Measurements from ENCODE around the gene NCKAP1. TPM values are rescaled to one million over a fixed set of nuclear protein-coding genes. Genes with fewer than 3 reads are reported as not detected.
"Not testable (repeated sequence)": the region's sequence is repeated elsewhere in the genome, so short reads cannot be mapped to it uniquely, and the experiment has no call there.

NCKAP1 gene
- total RNA-seq, 6 experiments from 2014 or later = 115 to 160 (median 146) TPM

DNA sequence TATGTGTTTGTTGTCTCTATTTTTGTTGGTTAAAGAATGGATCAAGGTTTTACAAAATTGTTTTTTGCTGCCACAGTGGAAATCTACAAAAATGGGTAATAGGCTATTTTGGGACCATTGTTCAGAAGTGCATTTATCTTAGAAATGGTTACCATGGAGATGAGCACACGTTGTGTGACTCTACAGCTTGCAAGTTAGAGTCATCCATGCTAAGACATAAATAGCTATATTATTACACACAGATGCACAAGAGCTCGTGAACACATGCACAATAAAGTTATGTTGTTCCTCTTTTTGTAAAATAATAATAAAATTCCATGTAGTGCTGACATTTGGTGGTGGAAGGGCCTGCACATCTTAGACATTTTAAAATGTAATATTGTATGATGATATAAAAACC is 24.8 kb upstream of the NCKAP1 start:
- H3K27me3 Mint-ChIP-seq (ENCODE audit: insufficient read depth) = peaks cover 1% of the 10 kb centered on the region; the same call in 1 of the 2 replicates
- no peaks in the 10 kb centered on the region for H3K36me3 Mint-ChIP-seq (ENCODE audit: low read depth)
- peak; percentile 85 for DNase-seq
- H3K4me3 Mint-ChIP-seq = 0 out of 2 replicates have a peak overlapping the region, but pooled peaks have one; percentile 25
- TF ChIP-seq, protein P1, sequence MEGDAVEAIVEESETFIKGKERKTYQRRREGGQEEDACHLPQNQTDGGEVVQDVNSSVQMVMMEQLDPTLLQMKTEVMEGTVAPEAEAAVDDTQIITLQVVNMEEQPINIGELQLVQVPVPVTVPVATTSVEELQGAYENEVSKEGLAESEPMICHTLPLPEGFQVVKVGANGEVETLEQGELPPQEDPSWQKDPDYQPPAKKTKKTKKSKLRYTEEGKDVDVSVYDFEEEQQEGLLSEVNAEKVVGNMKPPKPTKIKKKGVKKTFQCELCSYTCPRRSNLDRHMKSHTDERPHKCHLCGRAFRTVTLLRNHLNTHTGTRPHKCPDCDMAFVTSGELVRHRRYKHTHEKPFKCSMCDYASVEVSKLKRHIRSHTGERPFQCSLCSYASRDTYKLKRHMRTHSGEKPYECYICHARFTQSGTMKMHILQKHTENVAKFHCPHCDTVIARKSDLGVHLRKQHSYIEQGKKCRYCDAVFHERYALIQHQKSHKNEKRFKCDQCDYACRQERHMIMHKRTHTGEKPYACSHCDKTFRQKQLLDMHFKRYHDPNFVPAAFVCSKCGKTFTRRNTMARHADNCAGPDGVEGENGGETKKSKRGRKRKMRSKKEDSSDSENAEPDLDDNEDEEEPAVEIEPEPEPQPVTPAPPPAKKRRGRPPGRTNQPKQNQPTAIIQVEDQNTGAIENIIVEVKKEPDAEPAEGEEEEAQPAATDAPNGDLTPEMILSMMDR (IDR thresholded peaks at IDR 0.05) = no peak
- peaks cover 40% of the 10 kb centered on the region for H3K4me1 Mint-ChIP-seq (ENCODE audit: low read depth)
- peak overlapping the region; percentile 82 for H3K27ac Mint-ChIP-seq
- H3K9me3 Mint-ChIP-seq = no peaks in the 10 kb centered on the region

DNA sequence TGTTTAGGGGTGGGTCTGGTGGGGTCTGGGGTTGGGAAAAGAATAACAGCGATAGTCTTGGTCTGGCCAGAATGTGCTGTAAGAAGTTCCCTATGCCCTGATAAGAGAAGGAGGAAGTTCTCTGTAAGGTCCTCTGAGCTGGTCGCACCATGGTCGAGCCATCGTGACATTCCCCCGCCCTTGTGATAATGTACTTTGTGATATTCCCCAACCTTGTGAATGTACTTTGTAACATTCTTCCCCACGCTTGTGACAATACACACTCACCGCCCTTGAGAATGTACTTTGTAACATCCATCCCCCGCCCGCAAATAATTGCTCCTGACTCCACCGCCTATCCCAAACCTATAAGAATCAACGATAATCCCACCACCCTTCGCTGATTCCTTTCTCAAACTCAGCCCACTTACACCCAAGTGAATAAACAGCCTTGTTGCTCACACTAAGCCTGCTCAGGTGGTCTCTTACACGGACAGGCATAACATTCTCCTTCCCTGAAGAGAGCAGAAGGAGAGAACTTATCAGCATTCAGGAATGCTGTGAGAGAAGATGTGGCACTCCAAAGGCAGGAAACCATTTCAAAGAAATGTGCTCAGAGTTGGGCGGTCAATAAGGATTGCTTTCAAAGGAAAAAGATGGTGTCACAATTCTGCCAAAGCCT is 22.4 kb upstream of the NCKAP1 start:
- Mint-ChIP-seq H3K27ac (peak overlapping the region; percentile 3; the same call in 1 of the 2 replicates), H3K9me3 (no peaks in the 10 kb centered on the region), H3K27me3 (ENCODE audit: insufficient read depth) (peaks cover 1% of the 10 kb centered on the region; the same call in 1 of the 2 replicates), H3K4me1 (ENCODE audit: low read depth) (peaks cover 40% of the 10 kb centered on the region), H3K4me3 (no peak overlapping the region), H3K36me3 (ENCODE audit: low read depth) (no peaks in the 10 kb centered on the region)
- DNase-seq = no peak
- TF ChIP-seq, protein P1 (IDR thresholded peaks at IDR 0.05) = no peak

DNA sequence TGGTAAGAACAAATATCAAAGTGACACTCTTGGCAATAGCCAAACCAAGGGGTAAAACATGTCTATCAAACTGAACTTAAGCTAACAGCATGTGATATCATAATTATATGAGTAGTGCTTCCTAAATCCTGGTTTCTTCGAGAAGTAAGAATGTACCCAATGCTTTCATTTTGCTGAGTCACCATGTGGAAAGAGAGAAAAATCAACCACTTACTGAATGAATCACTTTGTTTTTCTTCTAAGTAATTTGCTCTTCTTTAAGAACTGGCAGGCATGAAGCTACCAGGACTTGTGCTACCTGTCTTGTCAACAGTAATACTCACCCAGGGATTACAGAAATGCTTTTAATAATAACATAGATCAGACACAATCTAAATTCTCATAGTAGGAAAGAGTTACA is 21.3 kb upstream of the NCKAP1 start:
- Mint-ChIP-seq H3K27ac (peak overlapping the region; percentile 48), H3K4me1 (ENCODE audit: low read depth) (peaks cover 40% of the 10 kb centered on the region), H3K27me3 (ENCODE audit: insufficient read depth) (peaks cover 1% of the 10 kb centered on the region; the same call in 1 of the 2 replicates), H3K4me3 (peak overlapping the region; percentile 43; the same call in 1 of the 2 replicates), H3K9me3 (no peaks in the 10 kb centered on the region), H3K36me3 (ENCODE audit: low read depth) (no peaks in the 10 kb centered on the region)
- TF ChIP-seq, protein P1 (IDR thresholded peaks at IDR 0.05) = no peak
- DNase-seq = peak; percentile 80

DNA sequence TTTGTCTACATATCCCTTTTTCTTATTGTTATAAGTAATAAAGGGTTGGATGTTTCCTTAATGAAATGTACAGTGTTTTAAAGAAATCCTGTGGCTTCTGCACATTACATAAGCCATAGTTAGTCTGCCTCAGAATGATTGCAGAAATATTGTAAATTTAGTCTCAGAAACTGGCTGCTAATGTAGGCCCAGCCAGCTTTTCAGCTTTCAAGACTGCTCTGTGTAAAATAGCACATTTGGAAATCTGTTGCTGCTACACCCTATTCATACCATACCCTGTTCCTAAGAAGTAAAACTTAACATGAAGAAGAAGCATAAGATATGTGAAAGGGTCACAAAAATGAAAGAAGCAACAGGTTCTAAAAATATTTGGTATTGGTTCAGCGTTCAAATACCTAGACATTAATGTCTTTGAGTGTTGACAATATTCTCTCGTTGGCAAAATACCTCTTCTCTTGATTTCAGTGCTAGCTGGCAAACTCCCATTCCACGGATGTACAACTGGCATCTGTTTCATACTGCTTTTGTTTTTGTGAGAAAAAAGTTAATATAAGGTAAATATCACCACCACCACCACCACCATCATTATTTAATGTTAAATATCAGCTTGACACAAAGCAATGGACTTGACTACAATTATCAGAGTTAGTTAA is 19.2 kb upstream of the NCKAP1 start:
- TF ChIP-seq, protein P1 (IDR thresholded peaks at IDR 0.05) = no peak
- no peak overlapping the region for H3K27ac Mint-ChIP-seq
- no peak overlapping the region for H3K4me3 Mint-ChIP-seq
- no peak for DNase-seq
- 0 out of 2 replicates have a peak, but pooled peaks cover 8% of the 10 kb centered on the region for H3K36me3 Mint-ChIP-seq (ENCODE audit: low read depth)
- peaks cover 19% of the 10 kb centered on the region for H3K4me1 Mint-ChIP-seq (ENCODE audit: low read depth)
- H3K27me3 Mint-ChIP-seq (ENCODE audit: insufficient read depth) = peaks cover 4% of the 10 kb centered on the region
- no peaks in the 10 kb centered on the region; the same call in 1 of the 2 replicates for H3K9me3 Mint-ChIP-seq

DNA sequence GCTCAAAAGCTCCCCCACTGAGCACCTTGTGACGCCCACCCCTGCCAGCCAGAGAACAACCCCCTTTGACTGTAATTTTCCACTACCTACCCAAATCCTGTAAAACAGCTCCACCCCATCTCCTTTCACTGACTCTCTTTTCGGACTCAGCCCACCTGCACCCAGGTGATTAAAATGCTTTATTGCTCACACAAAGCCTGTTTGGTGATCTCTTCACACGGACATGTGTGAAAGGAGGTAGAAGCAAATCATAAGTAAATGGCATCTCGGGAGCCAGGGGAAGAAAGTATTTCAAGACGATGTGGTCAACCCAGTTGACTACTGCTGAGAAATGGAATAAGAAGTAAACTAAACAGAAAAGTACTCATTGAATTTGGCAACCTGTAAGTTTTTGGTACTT is 11.2 kb upstream of the NCKAP1 start:
- H3K27ac Mint-ChIP-seq = no peak overlapping the region
- no peaks in the 10 kb centered on the region for H3K4me1 Mint-ChIP-seq (ENCODE audit: low read depth)
- H3K4me3 Mint-ChIP-seq = no peak overlapping the region
- 0 out of 2 replicates have a peak, but pooled peaks cover 8% of the 10 kb centered on the region for H3K36me3 Mint-ChIP-seq (ENCODE audit: low read depth)
- H3K9me3 Mint-ChIP-seq = no peaks in the 10 kb centered on the region; the same call in 1 of the 2 replicates
- peaks cover 15% of the 10 kb centered on the region for H3K27me3 Mint-ChIP-seq (ENCODE audit: insufficient read depth)
- no peak for DNase-seq
- TF ChIP-seq, protein P1 (IDR thresholded peaks at IDR 0.05) = no peak

DNA sequence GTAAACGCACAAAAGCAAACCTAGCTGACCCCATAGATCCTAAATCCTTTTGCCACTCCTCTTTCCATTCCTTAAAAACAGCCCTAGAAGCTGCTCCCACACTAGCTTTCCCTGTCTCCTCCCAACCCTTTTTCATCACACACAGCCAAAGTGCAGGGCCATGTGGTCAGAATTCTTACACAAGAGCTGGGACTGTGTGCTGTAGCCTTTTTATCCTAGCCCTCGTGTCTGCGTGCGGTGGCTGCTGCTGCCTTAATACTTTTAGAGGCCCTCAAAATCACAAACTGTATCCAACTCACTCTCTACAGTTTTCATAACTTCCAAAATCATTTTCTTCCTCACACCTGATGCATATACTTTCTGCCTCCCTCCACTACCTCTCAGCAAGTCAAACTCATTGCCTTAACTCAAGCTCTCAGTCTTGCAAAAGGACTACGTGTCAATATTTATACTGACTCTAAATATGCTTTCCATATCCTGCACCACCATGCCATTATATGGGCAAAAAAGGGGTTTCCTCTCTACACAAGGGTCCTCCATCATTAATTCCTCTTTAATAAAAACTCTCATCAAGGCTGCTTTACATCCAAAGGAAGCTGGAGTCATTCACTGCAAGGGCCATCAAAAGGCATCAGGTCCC is 9.3 kb upstream of the NCKAP1 start:
- H3K27ac Mint-ChIP-seq; DNase-seq; H3K4me1 Mint-ChIP-seq (ENCODE audit: low read depth); H3K9me3 Mint-ChIP-seq; H3K36me3 Mint-ChIP-seq (ENCODE audit: low read depth); H3K4me3 Mint-ChIP-seq: not testable (repeated sequence)
- peaks cover 16% of the 10 kb centered on the region for H3K27me3 Mint-ChIP-seq (ENCODE audit: insufficient read depth)

DNA sequence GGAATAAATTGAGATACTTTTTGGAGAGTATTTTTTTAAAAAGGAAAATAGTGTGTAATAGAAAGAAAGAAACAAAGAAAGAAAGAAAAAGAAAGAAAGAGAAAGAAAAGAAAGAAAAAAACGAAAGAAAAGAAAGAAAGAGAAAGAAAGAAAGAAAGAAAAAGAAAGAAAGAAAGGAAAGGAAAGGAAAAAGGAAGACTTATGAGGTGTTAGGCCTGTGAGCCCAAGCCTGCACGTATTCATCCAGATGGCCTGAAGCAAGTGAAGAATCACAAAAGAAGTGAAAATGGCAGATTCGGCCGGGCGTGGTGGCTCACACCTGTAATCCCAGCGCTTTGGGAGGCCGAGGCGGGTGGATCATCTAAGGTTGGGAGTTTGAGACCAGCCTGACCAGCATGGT is 5.3 kb upstream of the NCKAP1 start:
- DNase-seq; H3K4me3 Mint-ChIP-seq; H3K36me3 Mint-ChIP-seq (ENCODE audit: low read depth); H3K27ac Mint-ChIP-seq; H3K9me3 Mint-ChIP-seq: not testable (repeated sequence)
- peaks cover 13% of the 10 kb centered on the region for H3K27me3 Mint-ChIP-seq (ENCODE audit: insufficient read depth)
- peaks cover 11% of the 10 kb centered on the region for H3K4me1 Mint-ChIP-seq (ENCODE audit: low read depth)
